ENCODE data around the gene KATNBL1. TPM values are rescaled to one million over a fixed set of nuclear protein-coding genes. Genes with fewer than 3 reads are reported as not detected.

The KATNBL1 gene
- 37.9 TPM for total RNA-seq
- long read RNA-seq, transcript KATNBL1-201 (10 exons, 2,723 nt): major isoform, 42 of 65 reads
- long read RNA-seq, partial matches to known transcripts: 2 of 65 reads
- long read RNA-seq, other reads (novel, unspliced or antisense): 19 of 65 reads

DNA sequence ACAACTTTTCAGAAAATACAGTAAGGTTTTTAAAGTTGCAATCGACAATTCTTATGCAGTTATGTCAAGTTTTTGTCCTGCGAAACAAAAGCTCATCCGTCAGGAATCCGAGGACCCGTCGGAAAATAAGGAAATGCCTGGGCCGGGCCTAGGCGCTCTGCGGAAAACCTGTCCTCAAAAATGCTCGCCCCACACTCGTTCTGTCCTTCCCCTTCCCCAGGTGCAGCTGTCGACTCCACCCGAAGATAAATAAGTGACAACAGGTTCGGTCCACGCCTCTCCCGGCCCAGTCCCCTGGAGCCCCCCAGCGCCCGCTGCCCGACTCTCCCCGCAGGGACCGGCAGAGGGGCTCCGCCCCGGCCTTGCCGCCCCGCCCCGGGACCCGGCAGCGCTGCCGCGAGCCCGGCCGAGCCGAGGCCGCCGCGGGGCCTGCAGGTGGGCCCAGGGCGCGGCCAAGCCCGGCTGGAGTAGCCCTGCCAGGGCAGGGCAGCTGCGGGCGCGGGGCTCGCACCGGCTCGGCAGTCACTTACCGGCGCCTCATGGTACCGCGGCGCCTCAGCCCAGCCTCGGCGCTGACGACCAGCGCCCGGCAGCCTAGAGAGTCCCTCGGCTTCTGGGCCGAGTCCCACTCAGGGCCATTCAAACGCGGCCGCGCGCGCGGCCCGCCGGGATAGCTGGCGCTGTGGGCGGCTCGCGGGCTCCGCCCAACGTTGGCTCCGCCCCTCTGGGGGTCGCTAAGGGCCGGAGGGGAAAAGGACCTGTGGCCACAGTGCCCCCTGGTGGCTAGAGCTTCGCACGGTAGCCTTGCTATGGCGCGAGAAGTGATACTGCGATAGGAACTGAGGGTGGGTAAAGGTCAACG lies at the start of gene KATNBL1:
Gene KATNBL1 (minus strand): TSS at position 676 of the 862 bp plus-strand sequence. CDS start 46,420 bp downstream, outside the sequence.
- Histone ChIP-seq H3K27me3 (no peaks in the 10 kb centered on the region), H3K27ac (peak within 1 kb of the TSS; percentile 83), H3K9me3 (no peaks in the 10 kb centered on the region), H3K4me1 (no peaks in the 10 kb centered on the region), H3K4me3 (peak within 1 kb of the TSS; percentile 57), H3K36me3 (peaks cover 3% of the 10 kb centered on the region)
- DNase-seq: peak; percentile 99
- ATAC-seq: peak; percentile 99
- TF ChIP-seq, protein P1, sequence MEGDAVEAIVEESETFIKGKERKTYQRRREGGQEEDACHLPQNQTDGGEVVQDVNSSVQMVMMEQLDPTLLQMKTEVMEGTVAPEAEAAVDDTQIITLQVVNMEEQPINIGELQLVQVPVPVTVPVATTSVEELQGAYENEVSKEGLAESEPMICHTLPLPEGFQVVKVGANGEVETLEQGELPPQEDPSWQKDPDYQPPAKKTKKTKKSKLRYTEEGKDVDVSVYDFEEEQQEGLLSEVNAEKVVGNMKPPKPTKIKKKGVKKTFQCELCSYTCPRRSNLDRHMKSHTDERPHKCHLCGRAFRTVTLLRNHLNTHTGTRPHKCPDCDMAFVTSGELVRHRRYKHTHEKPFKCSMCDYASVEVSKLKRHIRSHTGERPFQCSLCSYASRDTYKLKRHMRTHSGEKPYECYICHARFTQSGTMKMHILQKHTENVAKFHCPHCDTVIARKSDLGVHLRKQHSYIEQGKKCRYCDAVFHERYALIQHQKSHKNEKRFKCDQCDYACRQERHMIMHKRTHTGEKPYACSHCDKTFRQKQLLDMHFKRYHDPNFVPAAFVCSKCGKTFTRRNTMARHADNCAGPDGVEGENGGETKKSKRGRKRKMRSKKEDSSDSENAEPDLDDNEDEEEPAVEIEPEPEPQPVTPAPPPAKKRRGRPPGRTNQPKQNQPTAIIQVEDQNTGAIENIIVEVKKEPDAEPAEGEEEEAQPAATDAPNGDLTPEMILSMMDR (IDR thresholded peaks at IDR 0.05): peak; percentile 94
- intact Hi-C loops (cut with DNase I): loop anchor here (10.0 kb wide), 2 partner anchors 105 to 145 kb away; partner anchors contain the start of genes EMC7 and PGBD4

GRCh38 chr15:34259566-34259965 lies 49.7 kb upstream of the KATNBL1 start:
- intact Hi-C loops (cut with DNase I): no loop called here
- H3K9me3 ChIP-seq: no peaks in the 10 kb centered on the region
- ATAC-seq (no peak), DNase-seq (no peak)
- no peaks in the 10 kb centered on the region for H3K4me1 ChIP-seq
- peaks cover 41% of the 10 kb centered on the region for H3K36me3 ChIP-seq
- H3K27ac ChIP-seq: no peak overlapping the region
- no peak overlapping the region for H3K4me3 ChIP-seq
- TF ChIP-seq, protein P1 (IDR thresholded peaks at IDR 0.05): no peak
- no peaks in the 10 kb centered on the region for H3K27me3 ChIP-seq

DNA sequence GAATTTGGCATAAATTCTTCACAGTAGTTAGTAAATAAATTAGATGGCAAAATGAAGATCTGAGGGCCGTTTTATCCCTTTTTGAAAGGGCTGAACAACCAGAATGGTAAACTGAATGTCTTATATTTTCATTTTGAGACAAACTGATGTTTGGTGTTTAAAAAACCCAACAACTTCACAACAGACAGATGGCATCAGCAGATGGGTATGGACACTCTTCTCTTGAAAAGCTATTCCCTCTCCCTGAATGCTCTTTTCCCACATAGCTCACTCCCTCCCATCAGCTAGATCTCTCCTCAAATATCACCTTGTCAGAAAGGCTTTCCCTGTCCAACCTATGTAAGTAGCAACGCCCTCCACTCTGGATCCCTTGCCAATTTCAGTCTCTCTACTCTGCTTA lies 48.3 kb upstream of the KATNBL1 start:
- no peak overlapping the region for H3K27ac ChIP-seq
- ATAC-seq (no peak), DNase-seq (no peak)
- H3K36me3 ChIP-seq: peaks cover 55% of the 10 kb centered on the region
- intact Hi-C loops (cut with DNase I): no loop called here
- no peak overlapping the region for H3K4me3 ChIP-seq
- no peaks in the 10 kb centered on the region for H3K4me1 ChIP-seq
- TF ChIP-seq, protein P1 (IDR thresholded peaks at IDR 0.05): no peak
- H3K27me3 ChIP-seq: no peaks in the 10 kb centered on the region
- H3K9me3 ChIP-seq: no peaks in the 10 kb centered on the region

DNA sequence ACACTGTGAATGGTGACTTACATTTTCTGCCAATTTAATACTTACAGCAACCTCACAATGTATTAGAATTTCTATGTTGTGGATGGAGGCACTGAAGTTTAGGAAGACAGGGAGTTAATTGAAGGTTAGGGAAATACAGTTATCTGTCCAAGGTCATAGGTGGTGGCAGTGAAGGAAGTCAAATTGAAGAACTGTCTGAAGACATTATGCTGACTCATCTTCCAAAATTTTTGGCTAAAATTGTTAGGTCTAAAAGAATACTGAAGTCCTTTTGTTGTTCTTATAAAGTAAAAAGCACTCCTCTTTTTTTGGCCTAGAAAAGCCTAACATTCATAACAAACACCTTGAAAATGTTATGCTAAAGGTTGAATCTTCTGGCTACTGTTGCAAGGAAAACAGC lies 42.6 kb upstream of the KATNBL1 start:
- Histone ChIP-seq H3K9me3 (no peaks in the 10 kb centered on the region), H3K27ac (no peak overlapping the region), H3K36me3 (peaks cover 92% of the 10 kb centered on the region), H3K4me3 (no peak overlapping the region), H3K4me1 (no peaks in the 10 kb centered on the region), H3K27me3 (no peaks in the 10 kb centered on the region)
- TF ChIP-seq, protein P1 (IDR thresholded peaks at IDR 0.05): no peak
- intact Hi-C loops (cut with DNase I): no loop called here
- DNase-seq: no peak
- ATAC-seq: no peak

- DNase-seq (no peak), ATAC-seq (no peak)
- H3K36me3 ChIP-seq: peaks cover 75% of the 10 kb centered on the region
- TF ChIP-seq, protein P1 (IDR thresholded peaks at IDR 0.05): no peak
- H3K4me3 ChIP-seq: no peak overlapping the region
- intact Hi-C loops (cut with DNase I): no loop called here
- H3K9me3 ChIP-seq: no peaks in the 10 kb centered on the region
- H3K27ac ChIP-seq: no peak overlapping the region
- no peaks in the 10 kb centered on the region for H3K27me3 ChIP-seq
- no peaks in the 10 kb centered on the region for H3K4me1 ChIP-seq
These were observed 38.3 kb upstream of the KATNBL1 start for GRCh38 chr15:34248190-34248589.

Measured in upper lobe of right lung (tissue), 1 donor.